ENCODE data around the gene ADM2.
"Not testable (repeated sequence)": the region's sequence is repeated elsewhere in the genome, so short reads cannot be mapped to it uniquely, and the experiment has no call there.

The ADM2 gene, protein sequence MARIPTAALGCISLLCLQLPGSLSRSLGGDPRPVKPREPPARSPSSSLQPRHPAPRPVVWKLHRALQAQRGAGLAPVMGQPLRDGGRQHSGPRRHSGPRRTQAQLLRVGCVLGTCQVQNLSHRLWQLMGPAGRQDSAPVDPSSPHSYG

DNA sequence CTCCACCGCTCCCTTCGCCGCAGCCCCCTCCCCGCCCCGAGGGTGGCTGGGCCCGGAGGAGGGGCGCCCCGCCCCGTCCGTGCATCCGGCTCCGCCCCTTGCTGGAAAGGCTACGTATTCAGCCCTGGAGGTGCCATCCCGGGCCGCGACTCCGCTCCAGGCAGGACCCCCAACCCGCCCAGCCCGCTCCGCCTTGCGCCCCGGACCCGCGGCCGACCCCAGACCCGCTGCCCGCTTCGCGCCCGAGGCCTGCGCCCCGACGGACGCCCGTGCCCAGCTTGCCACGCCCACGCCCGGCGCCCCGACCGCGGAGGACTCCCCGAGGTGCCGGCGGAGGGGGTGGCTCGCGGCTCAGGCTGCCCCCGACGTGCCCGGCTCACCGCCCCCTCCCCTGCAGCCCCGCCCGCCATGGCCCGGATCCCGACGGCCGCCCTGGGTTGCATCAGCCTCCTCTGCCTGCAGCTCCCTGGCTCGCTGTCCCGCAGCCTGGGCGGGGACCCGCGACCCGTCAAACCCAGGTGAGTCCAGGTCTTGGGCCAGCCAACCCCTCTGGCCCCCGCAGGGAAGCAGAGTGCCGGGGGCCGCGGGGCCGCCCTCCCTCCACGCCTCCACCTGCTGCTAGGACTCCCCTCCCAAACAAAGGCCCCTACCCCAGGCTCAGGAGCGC, at the start of gene ADM2:
Gene ADM2, plus strand, starts transcription at position 104 of the 667 bp plus-strand sequence. Its CDS starts 305 bp downstream, at position 409.
- DNase-seq = peak; percentile 74 to 77

DNA sequence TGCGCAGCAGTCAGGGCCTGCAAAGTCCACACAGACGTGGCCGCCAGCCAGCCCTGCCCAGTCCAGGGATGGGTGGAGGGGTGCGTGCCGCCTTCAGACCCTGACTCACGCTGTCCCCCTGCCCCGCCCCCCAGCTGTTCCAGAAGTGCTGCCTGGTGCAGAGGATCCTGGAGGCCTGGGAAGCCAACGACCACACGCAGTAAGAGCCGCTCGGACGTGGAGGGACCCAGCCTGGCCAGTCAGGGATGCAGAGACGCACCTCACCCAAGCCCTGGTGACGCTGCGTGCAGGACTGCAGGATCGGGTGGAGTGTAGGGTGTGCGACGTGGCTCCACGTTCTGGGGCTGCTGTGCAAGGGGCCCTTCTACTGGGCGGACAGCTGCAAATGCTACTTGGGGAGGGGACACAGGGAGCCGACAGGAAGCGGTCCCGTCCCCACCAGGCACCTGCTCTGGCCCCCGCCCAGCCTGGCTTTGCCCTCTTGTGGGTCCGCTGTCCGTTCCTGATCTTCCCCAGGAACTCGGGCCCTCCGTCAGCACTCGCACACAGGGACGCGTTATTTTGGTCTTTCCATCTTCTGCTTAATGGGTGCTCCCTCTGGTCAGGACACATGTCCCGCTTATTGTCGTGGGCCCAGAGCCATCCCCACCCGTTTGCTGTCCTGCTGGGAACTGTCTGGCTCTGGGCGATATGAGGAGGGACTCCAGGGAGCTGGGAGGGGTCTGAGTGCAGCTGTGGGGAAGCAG, 49.0 kb upstream of the ADM2 start:
- DNase-seq = no peak

DNA sequence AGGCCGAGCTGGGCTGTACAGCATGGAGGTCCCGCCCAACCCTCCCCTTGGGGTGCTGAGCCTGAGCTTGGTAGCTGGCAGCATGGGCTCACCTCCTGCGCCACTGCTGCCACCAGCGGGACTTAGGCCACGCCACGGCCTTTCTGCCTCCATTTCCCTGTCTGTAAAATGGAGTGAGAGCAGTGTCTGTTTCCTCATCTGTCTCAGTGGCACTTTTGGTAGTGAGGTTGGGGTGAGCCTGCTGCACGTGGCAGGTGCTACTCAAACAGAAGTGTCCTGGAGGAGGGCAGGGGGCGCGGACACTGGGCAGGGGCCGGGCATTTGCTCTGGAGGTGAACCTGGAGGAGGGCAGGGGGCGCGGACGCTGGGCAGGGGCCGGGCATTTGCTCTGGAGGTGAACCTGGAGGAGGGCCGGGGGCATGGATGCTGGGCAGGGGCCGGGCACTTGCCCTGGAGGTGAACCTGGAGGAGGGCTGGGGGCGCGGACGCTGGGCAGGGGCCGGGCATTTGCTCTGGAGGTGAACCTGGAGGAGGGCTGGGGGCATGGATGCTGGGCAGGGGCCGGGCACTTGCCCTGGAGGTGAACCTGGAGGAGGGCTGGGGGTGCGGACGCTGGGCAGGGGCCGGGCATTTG, 48.3 kb upstream of the ADM2 start:
- not testable (repeated sequence) for DNase-seq

DNA sequence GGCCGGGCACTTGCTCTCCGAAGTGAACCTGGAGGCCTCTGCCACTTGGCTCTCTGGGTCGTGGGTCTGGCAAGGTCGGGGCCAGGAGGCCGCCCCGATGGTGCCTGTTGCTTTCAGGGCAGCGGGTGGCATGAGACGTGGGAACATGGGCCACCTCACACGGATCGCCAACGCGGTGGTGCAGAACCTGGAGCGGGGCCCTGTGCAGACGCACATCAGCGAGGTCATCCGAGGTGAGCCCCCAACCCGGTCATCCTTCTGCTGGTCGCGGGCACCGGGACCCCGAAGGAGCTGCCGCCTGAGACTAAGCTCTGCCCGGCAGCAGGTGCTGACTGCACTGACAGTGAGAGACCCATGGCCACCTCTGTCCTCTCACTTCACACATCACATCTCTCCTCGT, 46.5 kb upstream of the ADM2 start:
- DNase-seq = no peak

DNA sequence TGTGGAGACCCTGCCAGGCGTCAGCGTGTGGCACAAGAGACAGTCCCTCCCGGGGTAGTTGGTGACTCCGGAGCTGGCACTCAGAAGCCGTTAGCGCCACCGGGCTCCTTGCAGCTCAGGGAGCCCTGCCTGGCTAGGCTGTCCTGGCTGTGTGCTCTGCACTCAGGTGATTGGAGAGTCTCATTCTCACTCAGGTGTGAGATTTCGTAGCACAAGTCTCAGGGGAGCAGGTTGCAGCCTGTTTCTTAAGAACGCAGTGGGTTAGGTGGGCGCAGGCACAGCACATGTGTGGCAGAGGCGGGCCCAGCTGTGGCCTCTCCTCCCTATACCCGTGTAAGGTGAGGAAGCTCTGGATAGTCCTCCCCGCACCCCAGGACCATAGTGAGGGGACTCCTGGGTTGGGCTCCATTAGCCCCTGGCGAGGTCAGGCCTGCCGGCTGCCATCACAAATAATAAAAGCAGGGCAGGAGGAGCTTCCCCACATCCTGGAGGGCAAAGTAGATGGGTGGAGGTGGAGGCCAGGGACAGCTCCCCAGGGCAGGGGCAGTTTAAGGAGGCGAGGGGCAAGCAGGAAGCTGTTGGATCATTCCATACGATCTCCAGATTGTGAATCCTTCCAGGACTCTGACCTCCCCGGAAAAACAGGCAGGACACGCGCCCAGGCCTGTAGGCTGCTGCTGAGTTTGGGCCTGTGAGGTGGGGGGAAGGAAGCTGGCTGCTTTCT, 45.9 kb upstream of the ADM2 start:
- DNase-seq = no peak

DNA sequence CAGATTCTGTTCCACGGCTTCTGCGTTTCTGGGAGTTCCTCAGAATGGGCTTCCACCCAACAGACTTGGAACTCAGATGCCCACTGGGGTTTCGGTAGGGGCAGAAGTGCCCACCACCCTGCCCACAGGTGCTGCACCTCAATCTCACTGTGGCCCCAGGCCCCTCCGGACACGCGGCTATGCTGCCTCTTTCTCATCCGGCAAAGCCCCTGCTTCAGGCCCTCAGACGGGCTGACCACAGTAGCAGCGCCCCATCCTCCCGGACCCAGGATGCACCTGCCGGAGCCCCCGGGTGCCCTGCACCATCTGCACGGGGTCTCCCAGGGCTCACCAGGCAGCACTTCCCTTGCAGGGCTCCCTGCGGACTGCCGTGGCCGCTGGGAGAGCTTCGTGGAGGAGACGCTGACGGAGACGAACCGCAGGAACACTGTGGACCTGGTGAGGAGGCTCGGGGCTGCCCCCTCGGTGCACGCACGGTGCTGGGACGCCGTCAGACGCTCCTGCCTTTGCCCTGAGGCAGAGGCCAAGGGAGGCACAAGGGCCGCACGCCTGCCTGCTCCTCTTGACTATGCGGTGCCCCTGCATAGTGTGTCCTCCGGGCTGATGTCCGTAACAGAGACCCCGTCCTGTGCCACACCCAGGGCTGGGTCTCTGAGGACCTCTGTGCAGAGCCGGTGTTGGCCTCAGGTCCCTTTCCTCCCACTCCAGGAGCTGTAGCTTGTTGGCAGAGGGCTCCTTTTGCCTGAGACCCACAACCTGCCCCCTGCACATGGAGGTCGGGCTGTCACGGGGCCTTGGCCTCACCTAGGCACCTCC, 45.1 kb upstream of the ADM2 start:
- no peak for DNase-seq

DNA sequence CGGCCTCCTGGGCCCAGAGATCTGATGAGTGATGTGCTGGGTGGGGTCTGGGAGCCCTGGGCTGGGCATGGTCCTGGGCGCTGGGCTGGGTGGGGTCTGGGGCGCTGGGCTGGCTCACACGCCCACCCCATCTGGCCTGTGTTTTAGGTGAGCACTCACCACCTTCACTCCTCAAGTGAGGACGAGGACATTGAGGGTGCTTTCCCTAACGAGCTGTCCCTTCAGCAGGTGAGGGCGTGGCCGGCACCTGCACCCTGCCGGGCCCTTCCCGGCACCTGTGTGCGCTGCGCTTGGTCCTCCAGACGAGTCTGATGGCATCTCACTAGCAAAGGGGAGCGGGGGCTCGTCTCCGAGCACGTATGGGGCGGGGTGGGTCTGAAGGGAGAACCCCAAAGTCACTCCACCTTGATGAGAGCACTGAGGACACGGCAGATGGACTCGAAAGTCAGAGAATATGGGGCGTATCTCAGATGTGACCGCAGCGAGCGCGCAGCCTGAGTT, 44.5 kb upstream of the ADM2 start:
- no peak for DNase-seq

DNA sequence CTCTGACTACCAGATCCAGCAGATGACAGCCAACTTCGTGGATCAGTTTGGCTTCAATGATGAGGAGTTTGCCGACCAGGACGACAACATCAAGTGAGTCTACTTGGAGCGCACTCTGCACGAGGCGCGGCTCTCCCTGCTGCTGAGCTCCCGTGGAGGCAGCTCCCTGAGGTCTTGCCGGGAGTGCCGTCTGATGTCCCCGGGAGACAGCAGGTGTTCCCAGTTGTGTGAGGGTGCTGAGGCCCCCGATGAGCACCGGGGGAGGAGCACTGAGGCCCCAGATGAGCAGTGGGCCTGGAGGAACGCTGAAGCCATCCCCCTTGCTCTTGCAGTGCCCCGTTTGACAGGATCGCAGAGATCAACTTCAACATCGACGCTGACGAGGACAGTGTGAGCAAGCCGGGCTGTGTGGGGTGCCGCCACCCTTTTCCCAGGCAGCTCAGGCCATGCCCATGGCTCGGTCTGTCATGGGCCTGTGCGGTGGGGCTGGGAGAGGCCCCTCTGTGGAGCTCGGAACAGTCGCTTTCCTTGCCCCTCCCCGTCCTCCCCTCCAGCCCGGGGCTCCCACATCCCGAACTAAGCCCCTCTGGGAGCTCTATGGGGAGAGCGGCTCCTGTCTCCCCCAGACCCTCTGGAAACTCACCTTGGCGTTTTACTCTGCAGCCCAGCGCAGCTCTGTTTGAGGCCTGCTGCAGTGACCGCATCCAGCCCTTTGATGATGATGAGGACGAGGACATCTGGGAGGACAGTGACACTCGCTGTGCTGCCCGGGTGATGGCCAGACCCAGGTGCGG, 43.6 kb upstream of the ADM2 start:
- DNase-seq = no peak

DNA sequence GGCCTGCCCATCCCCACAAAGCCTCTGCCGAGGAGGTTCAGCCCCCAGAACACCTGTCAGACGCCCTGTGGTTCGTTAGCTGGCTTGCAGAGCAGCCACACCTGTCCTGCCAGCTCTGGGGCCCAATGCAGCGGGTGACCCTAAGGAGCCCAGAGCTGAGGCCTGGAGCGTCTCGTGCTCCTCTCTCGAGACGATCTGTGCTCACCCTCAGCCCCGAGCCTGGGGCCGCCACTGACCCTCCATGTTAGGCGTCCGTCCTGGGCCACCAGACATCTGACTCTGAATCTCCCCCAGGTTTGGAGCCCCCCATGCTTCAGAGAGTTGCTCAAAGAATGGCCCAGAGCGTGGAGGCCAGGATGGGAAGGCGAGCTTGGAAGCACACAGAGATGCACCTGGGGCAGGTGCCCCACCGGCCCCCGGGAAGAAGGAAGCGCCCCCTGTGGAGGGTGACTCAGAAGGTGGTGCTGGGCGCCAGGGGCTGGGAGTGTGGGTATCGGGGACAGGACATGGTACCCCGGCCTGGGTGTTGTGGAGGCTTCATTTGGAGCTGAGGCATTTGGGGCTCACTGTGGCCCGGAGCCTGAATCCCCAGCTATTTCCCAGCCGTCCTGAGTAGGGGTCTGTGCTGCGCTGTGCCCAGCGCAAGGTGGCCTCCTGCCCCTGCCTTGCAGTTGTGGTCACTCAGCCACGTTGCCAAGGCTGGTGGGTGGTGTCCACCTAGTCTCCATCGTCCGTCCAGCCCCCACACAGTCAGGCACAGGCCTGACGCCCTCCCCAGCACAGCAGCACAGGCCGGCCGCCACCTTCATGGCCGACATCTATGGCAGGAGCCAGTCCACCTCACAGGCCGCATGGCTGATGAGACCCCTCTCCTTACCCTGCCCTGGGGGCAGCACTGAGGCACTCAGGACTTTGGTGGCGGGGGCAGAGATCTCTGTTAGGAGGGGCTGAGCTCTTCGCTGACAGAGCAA, 42.8 kb upstream of the ADM2 start:
- DNase-seq = no peak

DNA sequence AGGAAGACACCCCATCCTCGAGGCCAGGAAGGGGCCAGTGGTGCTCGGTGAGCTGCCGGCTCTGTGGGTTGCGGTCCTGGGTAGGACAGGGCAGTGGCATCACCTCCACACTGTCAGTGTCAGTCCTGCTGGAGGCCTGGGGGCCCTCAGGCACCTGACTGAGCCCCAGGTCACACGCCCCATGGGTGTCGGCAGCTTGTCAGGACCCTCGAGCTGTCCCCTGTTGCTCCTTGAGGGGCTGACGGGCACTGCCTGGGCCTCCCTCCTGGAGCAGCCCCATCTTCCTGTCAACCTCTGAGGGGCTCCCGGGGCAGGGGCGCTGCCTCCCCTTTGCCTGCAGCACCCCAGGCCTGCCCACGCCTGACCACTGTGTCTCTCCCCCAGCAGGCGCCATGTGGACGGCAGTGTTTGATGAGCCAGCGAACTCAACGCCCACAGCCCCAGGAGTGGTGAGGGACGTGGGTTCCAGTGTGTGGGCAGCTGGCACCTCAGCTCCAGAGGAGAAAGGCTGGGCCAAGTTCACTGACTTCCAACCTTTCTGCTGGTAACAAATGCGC, 42.0 kb upstream of the ADM2 start:
- DNase-seq = no peak

DNA sequence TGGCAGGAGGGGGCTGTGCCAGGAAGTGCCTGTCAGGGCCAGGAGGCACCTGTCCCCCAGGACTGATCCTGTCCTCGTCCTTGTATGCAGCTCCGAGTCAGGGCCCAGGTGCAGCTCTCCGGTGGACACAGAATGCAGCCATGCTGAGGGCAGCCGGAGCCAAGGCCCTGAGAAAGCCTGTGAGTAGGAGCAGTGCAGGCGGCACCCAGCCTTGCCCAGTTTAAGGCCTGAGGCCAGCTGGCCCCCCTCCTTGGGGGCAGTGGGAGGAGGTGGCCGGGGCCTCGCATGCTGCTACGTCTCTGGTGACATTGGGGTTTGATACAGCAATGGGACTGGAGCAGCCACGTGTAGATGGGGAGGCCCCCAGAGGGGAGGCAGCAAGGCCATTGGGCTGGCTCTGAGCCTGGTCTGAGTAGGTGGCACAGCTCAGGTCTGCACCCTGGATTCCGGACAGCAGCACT, 41.4 kb upstream of the ADM2 start:
- DNase-seq = no peak

DNA sequence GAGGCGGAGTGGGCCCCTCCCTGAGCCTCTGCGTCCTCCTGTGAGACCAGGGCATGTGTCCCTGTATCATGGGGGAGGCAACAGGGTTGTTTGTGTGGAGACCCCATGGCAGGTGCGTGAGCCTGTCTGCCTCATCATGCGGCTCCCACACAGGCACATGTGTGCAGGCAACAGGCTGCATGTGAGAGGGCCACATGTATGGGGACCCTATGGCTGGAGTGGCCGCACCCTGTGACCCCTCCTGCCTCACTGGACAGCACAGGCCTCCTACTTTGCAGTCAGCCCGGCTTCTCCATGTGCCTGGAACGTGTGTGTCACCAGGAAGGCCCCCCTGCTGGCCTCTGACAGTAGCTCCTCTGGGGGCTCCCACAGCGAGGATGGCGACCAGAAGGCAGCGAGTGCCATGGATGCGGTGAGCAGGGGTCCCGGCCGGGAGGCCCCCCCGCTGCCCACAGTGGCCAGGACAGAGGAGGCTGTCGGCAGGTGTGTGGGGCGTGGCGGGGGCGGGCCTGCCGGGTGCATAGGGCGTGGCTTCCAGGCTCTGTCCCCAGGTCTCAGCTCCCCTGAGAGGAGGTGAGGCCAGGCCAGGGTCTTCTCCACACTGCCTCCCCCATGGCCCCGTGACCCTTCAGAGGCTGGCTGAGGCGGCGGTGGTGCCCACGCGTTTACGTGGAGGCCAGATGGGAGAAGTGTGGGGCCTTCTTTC, 40.6 kb upstream of the ADM2 start:
- no peak for DNase-seq

DNA sequence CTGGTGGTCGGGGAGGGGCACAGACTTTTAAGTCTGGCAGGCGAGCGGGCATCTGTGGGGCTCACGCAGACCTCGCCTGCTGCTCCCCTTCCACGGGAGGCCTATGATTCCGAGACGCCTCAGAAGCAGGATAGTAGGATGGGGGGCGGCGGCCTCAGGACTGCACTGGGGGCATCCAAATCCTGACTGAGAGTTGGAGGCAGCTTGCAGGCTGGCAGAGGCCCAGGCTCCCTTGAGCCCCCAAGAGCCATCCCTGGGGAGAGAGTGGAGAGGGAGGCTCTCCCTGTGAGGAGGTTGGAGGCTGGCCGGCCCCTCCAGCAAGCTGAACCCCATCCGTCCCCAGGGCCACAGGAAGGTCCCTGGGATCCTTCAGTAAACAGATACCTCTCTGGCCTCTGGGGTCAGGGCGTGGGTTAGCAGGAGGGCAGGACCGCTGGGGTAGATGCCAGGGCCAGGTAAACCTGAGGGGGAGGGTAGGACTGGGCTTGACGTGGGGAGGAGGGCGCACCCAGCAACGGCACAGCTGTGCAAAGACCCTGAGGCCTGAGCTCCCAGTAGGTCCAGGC, 39.8 kb upstream of the ADM2 start:
- no peak for DNase-seq

DNA sequence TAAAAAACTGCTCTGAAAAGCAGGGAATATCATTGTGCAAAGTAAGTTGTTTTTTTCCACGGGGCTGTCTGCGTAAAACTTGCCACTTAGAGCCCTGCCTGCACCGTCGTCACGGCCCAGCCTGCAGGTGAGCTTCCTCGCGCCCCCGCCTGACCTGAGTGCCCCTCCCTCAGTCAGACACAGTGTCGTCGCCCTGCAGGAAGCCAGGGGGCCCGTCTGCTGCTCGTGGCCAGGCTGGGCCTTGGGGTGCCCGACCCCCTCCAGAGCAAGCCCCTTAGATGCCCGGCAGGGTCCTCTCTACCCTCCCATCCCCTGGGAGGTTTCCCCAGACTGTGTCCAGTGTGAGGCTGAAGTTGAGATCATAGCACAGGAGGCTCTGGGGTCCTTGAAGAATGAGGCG, 38.1 kb upstream of the ADM2 start:
- DNase-seq = no peak

DNA sequence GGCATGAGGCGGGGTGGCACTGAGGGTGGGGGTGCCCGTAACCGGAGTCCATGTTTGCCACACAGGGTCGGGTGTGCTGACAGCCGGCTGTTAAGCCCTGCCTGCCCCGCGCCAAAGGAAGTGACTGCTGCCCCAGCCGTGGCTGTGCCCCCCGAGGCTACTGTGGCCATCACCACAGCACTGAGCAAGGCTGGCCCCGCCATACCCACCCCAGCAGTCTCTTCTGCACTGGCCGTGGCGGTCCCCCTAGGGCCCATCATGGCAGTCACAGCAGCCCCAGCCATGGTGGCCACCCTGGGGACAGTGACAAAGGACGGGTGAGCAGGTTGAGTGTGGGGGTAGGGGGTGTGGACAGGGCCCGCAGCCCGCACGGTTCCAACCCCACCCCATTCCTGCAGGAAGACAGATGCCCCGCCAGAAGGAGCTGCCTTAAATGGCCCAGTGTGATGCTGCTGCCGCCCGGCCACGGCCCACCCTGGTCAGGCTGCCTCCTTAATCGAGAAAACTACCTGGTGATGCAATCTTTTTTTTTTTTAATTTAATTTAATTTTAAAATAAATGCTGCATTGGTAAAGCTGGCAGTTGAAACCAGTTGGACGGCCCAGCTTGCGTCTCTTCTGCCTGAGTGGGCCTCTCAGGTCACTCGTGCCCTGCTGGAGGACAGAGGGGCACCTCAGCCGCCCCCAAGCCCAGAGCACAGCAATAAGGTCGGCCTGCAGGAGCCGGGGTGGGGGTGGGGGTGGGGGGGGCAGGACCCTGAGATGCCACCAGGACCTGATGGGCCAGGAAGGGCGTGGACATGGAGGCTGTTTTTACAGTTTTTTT, 37.3 kb upstream of the ADM2 start:
- no peak for DNase-seq

DNA sequence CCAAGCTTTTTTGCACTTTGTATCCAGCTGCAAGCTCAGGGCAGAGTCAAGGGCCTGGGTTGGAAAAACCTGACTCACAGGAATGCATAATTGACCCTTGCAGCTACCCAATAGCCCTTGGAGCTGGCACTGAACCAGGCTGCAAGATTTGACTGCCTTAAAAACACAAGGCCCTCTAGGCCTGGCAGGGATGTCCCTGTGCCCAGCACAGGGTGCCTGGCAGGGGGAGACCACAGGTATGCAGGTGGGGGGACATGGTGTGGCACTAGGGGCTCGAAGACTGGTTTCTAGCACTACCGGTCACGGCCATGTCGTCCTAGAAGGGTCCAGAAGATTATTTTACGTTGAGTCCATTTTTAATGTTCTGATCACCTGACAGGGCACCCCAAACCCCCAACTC, 36.7 kb upstream of the ADM2 start:
- no peak for DNase-seq

DNA sequence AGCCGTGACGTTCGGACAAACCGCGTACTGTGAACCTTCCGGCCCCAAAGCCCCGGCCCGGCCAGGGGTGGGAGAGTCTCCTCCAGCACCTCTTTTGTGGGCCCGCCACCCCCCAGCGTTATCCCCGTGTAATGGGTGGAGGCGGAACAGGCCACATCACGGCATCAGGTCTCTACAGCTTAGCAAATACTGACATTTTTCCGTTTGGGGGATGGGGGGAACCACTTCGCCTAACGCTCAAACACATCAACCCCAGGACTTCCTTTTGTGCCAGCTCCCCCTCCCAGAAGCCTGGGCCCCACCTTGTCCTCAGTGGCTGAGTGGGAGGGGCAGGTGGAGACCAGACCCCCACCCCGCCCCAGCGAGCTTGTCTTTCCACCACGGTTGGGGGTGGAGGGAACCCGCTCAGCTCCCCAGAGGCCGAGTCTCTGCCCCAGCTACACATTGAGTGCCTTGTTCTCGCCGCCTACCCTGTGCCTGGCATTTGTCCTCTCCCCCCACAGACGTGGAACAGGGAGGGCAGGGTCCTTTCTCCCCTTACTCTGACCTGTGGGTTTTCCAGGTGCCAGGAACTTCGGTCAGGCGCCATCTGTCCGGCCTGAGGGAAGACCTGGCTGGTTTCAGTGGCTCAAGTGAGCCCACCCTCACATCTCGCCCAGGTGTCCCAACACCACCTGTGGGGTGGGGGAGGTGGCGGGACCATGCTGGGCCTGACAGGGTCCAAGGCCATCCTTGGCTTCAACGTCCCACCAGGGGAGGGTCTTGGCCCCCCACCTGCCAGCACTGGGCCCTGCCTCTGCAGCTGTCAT, 36.1 kb upstream of the ADM2 start:
- no peak for DNase-seq

Data from stimulated activated CD4-positive, alpha-beta T cell treated with anti-CD3 and anti-CD28 coated beads, Interleukin-2, amount 100 ng/mL, for 24 hours (primary cell).